Measurements from ENCODE around the gene LCE3C.

LCE3C gene

GRCh38 chr1:152582647-152583046 lies 17.4 kb upstream of the LCE3C start:
- no peak overlapping the region for H3K4me3 ChIP-seq (ENCODE audit: low read depth, low read length)
- DNase-seq (ENCODE audit: low read depth): no peak
- no peak for TF ChIP-seq CTCF (IDR thresholded peaks at IDR 0.05; ENCODE audit: low read depth, low read length, missing control alignments)

GRCh38 chr1:152585586-152585985 lies 14.4 kb upstream of the LCE3C start:
- no peak for DNase-seq (ENCODE audit: low read depth)
- no peak overlapping the region for H3K4me3 ChIP-seq (ENCODE audit: low read depth, low read length)
- peak; percentile 58 for TF ChIP-seq CTCF (IDR thresholded peaks at IDR 0.05; ENCODE audit: low read depth, low read length, missing control alignments)

GRCh38 chr1:152596986-152597385 lies 3.0 kb upstream of the LCE3C start:
- no peak for TF ChIP-seq CTCF (IDR thresholded peaks at IDR 0.05; ENCODE audit: low read depth, low read length, missing control alignments)
- no peak overlapping the region for H3K4me3 ChIP-seq (ENCODE audit: low read depth, low read length)
- no peak for DNase-seq (ENCODE audit: low read depth)

- DNase-seq (ENCODE audit: low read depth): no peak
- no peak for TF ChIP-seq CTCF (IDR thresholded peaks at IDR 0.05; ENCODE audit: low read depth, low read length, missing control alignments)
- no peak within 1 kb of the TSS for H3K4me3 ChIP-seq (ENCODE audit: low read depth, low read length)
Measured at GRCh38 chr1:152613511-152613910, 13.5 kb downstream of the LCE3C start, which contains the start of gene LCE3B. TSS of gene LCE3B (plus strand) at chr1:152613811. CDS start at chr1:152613811, 0 bp downstream.

GRCh38 chr1:152621993-152622392 lies 22.0 kb downstream of the LCE3C start:
- no peak for DNase-seq (ENCODE audit: low read depth)
- no peak overlapping the region for H3K4me3 ChIP-seq (ENCODE audit: low read depth, low read length)
- TF ChIP-seq CTCF (IDR thresholded peaks at IDR 0.05; ENCODE audit: low read depth, low read length, missing control alignments): no peak

GRCh38 chr1:152622803-152623202 lies 22.8 kb downstream of the LCE3C start, which contains the start of gene LCE3A:
TSS of gene LCE3A (minus strand) at chr1:152623103. CDS start at chr1:152623103, 0 bp downstream.
- no peak for TF ChIP-seq CTCF (IDR thresholded peaks at IDR 0.05; ENCODE audit: low read depth, low read length, missing control alignments)
- H3K4me3 ChIP-seq (ENCODE audit: low read depth, low read length): no peak within 1 kb of the TSS
- no peak for DNase-seq (ENCODE audit: low read depth)

- peak; percentile 64 for TF ChIP-seq CTCF (IDR thresholded peaks at IDR 0.05; ENCODE audit: low read depth, low read length, missing control alignments)
- no peak overlapping the region for H3K4me3 ChIP-seq (ENCODE audit: low read depth, low read length)
- no peak for DNase-seq (ENCODE audit: low read depth)
Measured at GRCh38 chr1:152623203-152623844, 23.3 kb downstream of the LCE3C start.
